ENCODE results near the gene MARCHF3. TPM values are rescaled to one million over a fixed set of nuclear protein-coding genes. Genes with fewer than 3 reads are reported as not detected.

MARCHF3 gene
- total and polyA plus RNA-seq, 10 of the 15 experiments (the other 5 are each of a cell fraction or from before 2014, with no cell fraction given) = 3.6 to 24.1 (median 11.3) TPM

DNA sequence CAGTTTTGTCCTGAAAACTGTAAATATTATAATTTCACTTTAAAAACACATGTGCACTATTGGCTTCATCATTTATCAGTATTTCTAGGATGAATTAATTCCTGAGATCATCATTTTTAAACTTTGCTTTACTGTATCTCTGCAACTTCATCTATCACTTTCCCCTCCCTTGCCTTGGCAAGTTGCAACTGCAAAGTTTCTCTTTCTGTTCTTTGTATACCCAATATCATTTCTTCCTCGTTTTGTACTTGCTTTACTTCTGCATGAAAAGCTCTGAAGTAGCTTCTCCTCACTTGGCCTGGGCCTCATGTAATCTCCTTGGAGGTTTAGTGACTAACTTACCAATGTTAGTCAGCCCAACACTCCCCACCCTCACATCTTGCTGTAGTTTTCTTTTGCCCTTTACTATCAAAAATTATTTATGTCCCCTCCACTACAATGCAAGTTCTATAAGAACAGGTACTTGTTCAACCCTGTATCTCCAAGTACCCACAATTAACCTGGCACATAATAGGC, 30.2 kb upstream of the MARCHF3 start:
- WGBS (ENCODE audit: insufficient coverage, insufficient replicate concordance, low lambda C conversion rate, missing lambda C conversion rate) = 64% methylated on average over 1 of the region's 1 CpG
- FAIRE-seq (no peak), ATAC-seq (no peak), DNase-seq (ENCODE audit: low read depth, low spot score) (no peak)
- in situ Hi-C loops (cut with MboI) = no loop called here
- no peak overlapping the region for H3K4me3 ChIP-seq
- H3K27me3 ChIP-seq (replicated peaks in 1 of 2; ENCODE audit: control insufficient read depth in 2 of 2, insufficient read depth in 2 of 2, low read length in 1 of 2) = no peaks in the 10 kb centered on the region
- RAD21 ChIA-PET (ENCODE audit: unreplicated experiment) = no interaction called here
- no peak overlapping the region for H3K27ac ChIP-seq (ENCODE audit: control insufficient read depth, insufficient read depth)
- POLR2A ChIA-PET = no interaction called here
- no TSS peak for BruUV-seq (replicated peaks)
- H3K9me3 ChIP-seq (replicated peaks; ENCODE audit: control insufficient read depth, insufficient read depth, low read length) = no peaks in the 10 kb centered on the region; the same call in 1 of the 3 replicates
- TF ChIP-seq, protein P1, sequence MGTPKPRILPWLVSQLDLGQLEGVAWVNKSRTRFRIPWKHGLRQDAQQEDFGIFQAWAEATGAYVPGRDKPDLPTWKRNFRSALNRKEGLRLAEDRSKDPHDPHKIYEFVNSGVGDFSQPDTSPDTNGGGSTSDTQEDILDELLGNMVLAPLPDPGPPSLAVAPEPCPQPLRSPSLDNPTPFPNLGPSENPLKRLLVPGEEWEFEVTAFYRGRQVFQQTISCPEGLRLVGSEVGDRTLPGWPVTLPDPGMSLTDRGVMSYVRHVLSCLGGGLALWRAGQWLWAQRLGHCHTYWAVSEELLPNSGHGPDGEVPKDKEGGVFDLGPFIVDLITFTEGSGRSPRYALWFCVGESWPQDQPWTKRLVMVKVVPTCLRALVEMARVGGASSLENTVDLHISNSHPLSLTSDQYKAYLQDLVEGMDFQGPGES (IDR thresholded peaks at IDR 0.05) = no peak
- TF ChIP-seq, protein P2, sequence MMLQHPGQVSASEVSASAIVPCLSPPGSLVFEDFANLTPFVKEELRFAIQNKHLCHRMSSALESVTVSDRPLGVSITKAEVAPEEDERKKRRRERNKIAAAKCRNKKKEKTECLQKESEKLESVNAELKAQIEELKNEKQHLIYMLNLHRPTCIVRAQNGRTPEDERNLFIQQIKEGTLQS (IDR thresholded peaks at IDR 0.05; ENCODE audit: borderline replicate concordance, extremely low read depth, low read depth, low read length) = no peak
- TF ChIP-seq ZNF207 (IDR thresholded peaks at IDR 0.05; ENCODE audit: borderline replicate concordance) (no peak), MYB (IDR thresholded peaks at IDR 0.05; ENCODE audit: borderline replicate concordance, low read depth, low read length) (no peak), HCFC1 (IDR thresholded peaks at IDR 0.05; ENCODE audit: low read length) (no peak), SP1 (IDR thresholded peaks at IDR 0.05; ENCODE audit: low read depth, low read length) (no peak), ZNF274 (IDR thresholded peaks at IDR 0.05; ENCODE audit: insufficient read depth, insufficient read length) (no peak), ESRRA (IDR thresholded peaks at IDR 0.05; ENCODE audit: low read length) (no peak), WRNIP1 (IDR thresholded peaks at IDR 0.05; ENCODE audit: borderline replicate concordance, low read depth, low read length) (no peak), SIN3A (IDR thresholded peaks at IDR 0.05; ENCODE audit: low read depth, low read length) (no peak), RFX5 (IDR thresholded peaks at IDR 0.05; ENCODE audit: low read depth, low read length) (no peak), TAF1 (IDR thresholded peaks at IDR 0.05; ENCODE audit: borderline replicate concordance, low read depth, low read length) (no peak), MYC (IDR thresholded peaks at IDR 0.05; ENCODE audit: insufficient read depth, insufficient read length, insufficient replicate concordance, low read length, severe bottlenecking) (no peak), SRF (IDR thresholded peaks at IDR 0.05; ENCODE audit: low read depth in 2 of 2, low read length in 2 of 2) (no peak), POLR2AphosphoS2 (IDR thresholded peaks at IDR 0.05; ENCODE audit: low read depth, low read length) (no peak), NR2F1 (conservative IDR thresholded peaks at IDR 0.05) (no peak), NFIC (IDR thresholded peaks at IDR 0.05; ENCODE audit: low read depth, low read length) (no peak)
- TF ChIP-seq, protein P3, sequence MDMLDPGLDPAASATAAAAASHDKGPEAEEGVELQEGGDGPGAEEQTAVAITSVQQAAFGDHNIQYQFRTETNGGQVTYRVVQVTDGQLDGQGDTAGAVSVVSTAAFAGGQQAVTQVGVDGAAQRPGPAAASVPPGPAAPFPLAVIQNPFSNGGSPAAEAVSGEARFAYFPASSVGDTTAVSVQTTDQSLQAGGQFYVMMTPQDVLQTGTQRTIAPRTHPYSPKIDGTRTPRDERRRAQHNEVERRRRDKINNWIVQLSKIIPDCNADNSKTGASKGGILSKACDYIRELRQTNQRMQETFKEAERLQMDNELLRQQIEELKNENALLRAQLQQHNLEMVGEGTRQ (IDR thresholded peaks at IDR 0.05; ENCODE audit: borderline replicate concordance, low read depth, low read length) = no peak
- TF ChIP-seq, protein P4, sequence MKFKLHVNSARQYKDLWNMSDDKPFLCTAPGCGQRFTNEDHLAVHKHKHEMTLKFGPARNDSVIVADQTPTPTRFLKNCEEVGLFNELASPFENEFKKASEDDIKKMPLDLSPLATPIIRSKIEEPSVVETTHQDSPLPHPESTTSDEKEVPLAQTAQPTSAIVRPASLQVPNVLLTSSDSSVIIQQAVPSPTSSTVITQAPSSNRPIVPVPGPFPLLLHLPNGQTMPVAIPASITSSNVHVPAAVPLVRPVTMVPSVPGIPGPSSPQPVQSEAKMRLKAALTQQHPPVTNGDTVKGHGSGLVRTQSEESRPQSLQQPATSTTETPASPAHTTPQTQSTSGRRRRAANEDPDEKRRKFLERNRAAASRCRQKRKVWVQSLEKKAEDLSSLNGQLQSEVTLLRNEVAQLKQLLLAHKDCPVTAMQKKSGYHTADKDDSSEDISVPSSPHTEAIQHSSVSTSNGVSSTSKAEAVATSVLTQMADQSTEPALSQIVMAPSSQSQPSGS (IDR thresholded peaks at IDR 0.05; ENCODE audit: low read length) = no peak
- TF ChIP-seq, protein P5, sequence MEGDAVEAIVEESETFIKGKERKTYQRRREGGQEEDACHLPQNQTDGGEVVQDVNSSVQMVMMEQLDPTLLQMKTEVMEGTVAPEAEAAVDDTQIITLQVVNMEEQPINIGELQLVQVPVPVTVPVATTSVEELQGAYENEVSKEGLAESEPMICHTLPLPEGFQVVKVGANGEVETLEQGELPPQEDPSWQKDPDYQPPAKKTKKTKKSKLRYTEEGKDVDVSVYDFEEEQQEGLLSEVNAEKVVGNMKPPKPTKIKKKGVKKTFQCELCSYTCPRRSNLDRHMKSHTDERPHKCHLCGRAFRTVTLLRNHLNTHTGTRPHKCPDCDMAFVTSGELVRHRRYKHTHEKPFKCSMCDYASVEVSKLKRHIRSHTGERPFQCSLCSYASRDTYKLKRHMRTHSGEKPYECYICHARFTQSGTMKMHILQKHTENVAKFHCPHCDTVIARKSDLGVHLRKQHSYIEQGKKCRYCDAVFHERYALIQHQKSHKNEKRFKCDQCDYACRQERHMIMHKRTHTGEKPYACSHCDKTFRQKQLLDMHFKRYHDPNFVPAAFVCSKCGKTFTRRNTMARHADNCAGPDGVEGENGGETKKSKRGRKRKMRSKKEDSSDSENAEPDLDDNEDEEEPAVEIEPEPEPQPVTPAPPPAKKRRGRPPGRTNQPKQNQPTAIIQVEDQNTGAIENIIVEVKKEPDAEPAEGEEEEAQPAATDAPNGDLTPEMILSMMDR (IDR thresholded peaks at IDR 0.05 in 2 of 3, conservative IDR thresholded peaks at IDR 0.05 in 1 of 3; ENCODE audit: control insufficient read depth in 2 of 3, extremely low read depth in 1 of 3, insufficient read depth in 1 of 3, low read depth in 3 of 3, low read length in 3 of 3) = no peak
- no peak overlapping the region for H3K4me2 ChIP-seq (ENCODE audit: control insufficient read depth, insufficient read depth)
- H3K9ac ChIP-seq (ENCODE audit: control insufficient read depth, insufficient read depth, low read length) = no peak overlapping the region
- SMC1A ChIA-PET (ENCODE audit: uncharacterized antibody, unreplicated experiment) = interaction anchor here (0.9 to 1.4 kb wide), 3 partner anchors 12 to 26 kb away, joined by 3 to 5 read pairs (median 3); partner anchors contain the start of gene C5orf63
- intact Hi-C loops (cut with micrococcal nuclease; ENCODE audit: unreplicated experiment) = no loop called here
- CTCF ChIA-PET = interaction anchor here (1.6 kb wide), 1 partner anchor 11 kb away, joined by 4 read pairs; no protein-coding TSS in a partner anchor
- H3K79me2 ChIP-seq (ENCODE audit: control insufficient read depth, insufficient read depth, low read length) = no peaks in the 10 kb centered on the region
- H4K20me1 ChIP-seq (ENCODE audit: control insufficient read depth, insufficient read depth) = no peaks in the 10 kb centered on the region
- H2AFZ ChIP-seq (ENCODE audit: control insufficient read depth, low read depth, low read length) = no peak overlapping the region
- peaks cover 0 to 3% of the 10 kb centered on the region in 2 experiments; a peak in 1 of 4 replicates for H3K36me3 ChIP-seq (ENCODE audit: control insufficient read depth in 2 of 2, insufficient read depth in 2 of 2, low read length in 1 of 2)
- no peaks in the 10 kb centered on the region for H3K4me1 ChIP-seq (ENCODE audit: control insufficient read depth, insufficient read depth, low read length)

All from GM12878 (cell line).